Measurements from ENCODE around the gene CNRIP1. TPM values are rescaled to one million over a fixed set of nuclear protein-coding genes. Genes with fewer than 3 reads are reported as not detected.
"Not testable (repeated sequence)": the region's sequence is repeated elsewhere in the genome, so short reads cannot be mapped to it uniquely, and the experiment has no call there.

CNRIP1 gene
- total RNA-seq, 2 donors from 2014 or later, result 39.7 to 45.6 TPM

GRCh38 chr2:68316111-68316510, 3.6 kb downstream of the CNRIP1 start:
- no peak overlapping the region for H3K4me3 ChIP-seq
- H3K9me3 ChIP-seq, result no peaks in the 10 kb centered on the region
- peaks cover 0 to 14% of the 10 kb centered on the region in 2 donors for H3K4me1 ChIP-seq (ENCODE audit: control insufficient read depth in 1 of 2, low read depth in 2 of 2)
- no peak for TF ChIP-seq CTCF (IDR thresholded peaks at IDR 0.05)
- no peaks in the 10 kb centered on the region for H3K27me3 ChIP-seq (replicated peaks; ENCODE audit: insufficient read depth)
- H3K27ac ChIP-seq, result no peak overlapping the region
- no peak for DNase-seq (ENCODE audit: low spot score)
- no peak for ATAC-seq (ENCODE audit: insufficient number of reproducible peaks, low FRiP score, low read depth)
- H3K36me3 ChIP-seq, result peaks cover 5% of the 10 kb centered on the region

- ATAC-seq (ENCODE audit: insufficient number of reproducible peaks, low FRiP score, low read depth) (no peak), DNase-seq (ENCODE audit: low spot score) (no peak)
- Histone ChIP-seq H3K36me3 (no peaks in the 10 kb centered on the region), H3K9me3 (no peaks in the 10 kb centered on the region), H3K27ac (no peak overlapping the region), H3K27me3 (replicated peaks; ENCODE audit: insufficient read depth) (no peaks in the 10 kb centered on the region), H3K4me1 (ENCODE audit: control insufficient read depth in 1 of 2, low read depth in 2 of 2) (no peaks in the 10 kb centered on the region), H3K4me3 (no peak overlapping the region)
- no peak for TF ChIP-seq CTCF (IDR thresholded peaks at IDR 0.05)
Measured at GRCh38 chr2:68311033-68311432, 8.7 kb downstream of the CNRIP1 start.

DNA sequence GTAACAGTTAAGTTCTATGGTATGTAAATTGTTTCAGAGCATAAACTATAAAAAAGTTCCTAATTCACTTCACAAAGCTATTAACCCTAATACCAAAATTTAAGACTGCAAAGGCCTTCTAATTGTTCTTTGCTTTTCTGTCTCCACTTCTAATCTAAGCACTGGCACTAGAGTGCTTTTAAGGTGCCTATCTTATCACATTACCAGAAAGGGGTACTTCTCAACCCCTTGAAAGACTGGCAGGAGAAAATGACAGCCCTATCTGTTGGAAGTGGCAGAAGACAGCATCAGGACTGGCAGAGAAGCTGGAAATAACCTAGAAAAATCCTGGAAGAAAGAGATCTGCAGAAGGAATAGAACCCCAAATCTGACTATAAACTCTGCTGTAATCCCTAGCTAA, 10.3 kb downstream of the CNRIP1 start:
- no peaks in the 10 kb centered on the region for H3K4me1 ChIP-seq (ENCODE audit: control insufficient read depth in 1 of 2, low read depth in 2 of 2)
- TF ChIP-seq CTCF (IDR thresholded peaks at IDR 0.05), result no peak
- H3K27ac ChIP-seq, result no peak overlapping the region
- H3K27me3 ChIP-seq (replicated peaks; ENCODE audit: insufficient read depth), result no peaks in the 10 kb centered on the region
- H3K4me3 ChIP-seq, result no peak overlapping the region
- ATAC-seq (ENCODE audit: insufficient number of reproducible peaks, low FRiP score, low read depth) (no peak), DNase-seq (ENCODE audit: low spot score) (no peak)
- no peaks in the 10 kb centered on the region for H3K36me3 ChIP-seq
- H3K9me3 ChIP-seq, result no peaks in the 10 kb centered on the region

DNA sequence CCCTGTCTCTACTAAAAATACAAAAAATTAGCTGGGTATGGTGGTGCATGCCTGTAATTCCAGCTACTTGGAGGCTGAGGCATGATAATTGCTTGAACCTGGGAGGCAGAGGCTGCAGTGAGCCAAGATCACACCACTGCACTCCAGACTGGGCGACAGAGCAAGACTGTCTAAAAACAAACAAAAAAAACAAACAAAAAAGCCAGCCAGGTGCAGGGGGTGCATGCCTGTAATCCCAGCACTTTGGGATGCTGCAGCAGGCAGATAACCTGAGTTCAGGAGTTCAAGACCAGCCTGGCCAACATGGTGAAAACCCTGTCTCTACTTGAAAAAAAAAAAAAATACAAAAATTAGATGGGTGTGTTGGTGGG, 15.9 kb downstream of the CNRIP1 start:
- not testable (repeated sequence) for H3K27me3 ChIP-seq (replicated peaks; ENCODE audit: insufficient read depth); H3K4me1 ChIP-seq (ENCODE audit: control insufficient read depth in 1 of 2, low read depth in 2 of 2); DNase-seq (ENCODE audit: low spot score); H3K27ac ChIP-seq; H3K9me3 ChIP-seq; H3K4me3 ChIP-seq; ATAC-seq (ENCODE audit: insufficient number of reproducible peaks, low FRiP score, low read depth); H3K36me3 ChIP-seq

GRCh38 chr2:68303033-68303901, 16.5 kb downstream of the CNRIP1 start:
- H3K27ac ChIP-seq, result no peak overlapping the region
- DNase-seq (ENCODE audit: low spot score) (no peak), ATAC-seq (ENCODE audit: insufficient number of reproducible peaks, low FRiP score, low read depth) (no peak)
- H3K4me3 ChIP-seq, result no peak overlapping the region
- no peak for TF ChIP-seq CTCF (IDR thresholded peaks at IDR 0.05)
- H3K27me3 ChIP-seq (replicated peaks; ENCODE audit: insufficient read depth), result no peaks in the 10 kb centered on the region
- H3K4me1 ChIP-seq (ENCODE audit: control insufficient read depth in 1 of 2, low read depth in 2 of 2), result no peaks in the 10 kb centered on the region
- no peaks in the 10 kb centered on the region for H3K36me3 ChIP-seq
- no peaks in the 10 kb centered on the region for H3K9me3 ChIP-seq

All from thoracic aorta (tissue), 2 donors.